HepG2 (cell line): ENCODE results near the gene JHY.

Experiments
- CTCF ChIP-seq: sonication (generic); formaldehyde crosslinking; IDR thresholded peaks from 2 replicates; pipeline ENCODE4 v1.5.0; 2020; ENCODE audit warnings: mild to moderate bottlenecking, missing genetic modification reagents, moderate library complexity
- HIVEP1 ChIP-seq: sonication (generic); formaldehyde crosslinking; IDR thresholded peaks from 2 replicates; pipeline ENCODE4 v1.4.0; 2020; ENCODE audit warnings: mild to moderate bottlenecking, missing genetic modification reagents
- POLR2A ChIP-seq, 2 experiments: IDR thresholded peaks; 2 replicates each; pipeline ENCODE4 v1.6.1; 2011; ENCODE audit warnings: low read depth in 2 of 2, low read length in 2 of 2, mild to moderate bottlenecking in 1 of 2, moderate library complexity in 1 of 2; ENCODE audit not compliant: insufficient read depth in 1 of 2
- TARDBP ChIP-seq: sonication (generic); formaldehyde crosslinking; IDR thresholded peaks from 2 replicates; pipeline ENCODE4 v1.8.0; 2022; ENCODE audit warnings: mild to moderate bottlenecking, missing genetic modification reagents
- ZBTB40 ChIP-seq, 2 experiments: fragments of 450-650 bp in 1 of 2; sonication (generic) in 1 of 2; formaldehyde crosslinking in 1 of 2; IDR thresholded peaks; 2 replicates each; pipeline versions ENCODE4 v1.6.1 to v1.8.0; 2016 to 2022; ENCODE audit warnings: antibody characterized with exemption in 1 of 2, mild to moderate bottlenecking in 1 of 2, missing genetic modification reagents in 1 of 2
- ZBTB8A ChIP-seq: sonication (generic); formaldehyde crosslinking; IDR thresholded peaks from 2 replicates; pipeline ENCODE4 v1.4.0; 2020; ENCODE audit warnings: mild to moderate bottlenecking, low read depth, missing genetic modification reagents, borderline replicate concordance
- ZNF598 ChIP-seq: sonication (generic); formaldehyde crosslinking; IDR thresholded peaks from 2 replicates; pipeline ENCODE4 v1.5.1; 2020; ENCODE audit warnings: mild to moderate bottlenecking, missing genetic modification reagents, borderline replicate concordance
- TF ChIP-seq, protein P1 (sequence below): sonication (generic); formaldehyde crosslinking; IDR thresholded peaks from 2 replicates; pipeline ENCODE4 v1.8.0; 2022; ENCODE audit warnings: mild to moderate bottlenecking, missing genetic modification reagents, borderline replicate concordance

DNA sequence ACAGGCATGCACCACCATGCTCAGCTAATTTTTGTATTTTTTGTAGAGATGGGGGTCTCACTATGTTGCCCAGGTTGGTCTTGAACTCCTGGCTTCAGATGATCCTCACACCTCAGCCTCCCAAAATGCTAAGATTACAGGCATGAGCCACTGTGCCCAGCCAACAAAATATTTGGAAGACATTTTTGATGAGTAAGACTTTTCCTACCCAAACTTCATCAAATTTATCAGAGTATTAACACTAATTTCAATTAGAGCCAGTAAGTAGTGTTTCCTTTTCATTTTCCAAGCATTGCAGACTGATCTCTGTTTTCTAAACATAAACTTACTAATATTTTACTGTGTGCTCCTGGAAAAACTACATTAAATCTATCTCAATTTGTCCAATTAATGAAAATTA, 45.6 kb upstream of the JHY start:
- TF ChIP-seq ZBTB8A, result no peak
- TF ChIP-seq ZBTB40 (IDR thresholded peaks at IDR 0.05), result no peak
- no peak for TF ChIP-seq ZBTB40 (CRISPR knock-in tag; IDR thresholded peaks at IDR 0.05)
- no peak for TF ChIP-seq POLR2A (IDR thresholded peaks at IDR 0.05; ENCODE audit: insufficient read depth in 1 of 2, low read depth in 2 of 2, low read length in 2 of 2)
- no peak for TF ChIP-seq ZNF598 (CRISPR knock-in tag)
- TF ChIP-seq HIVEP1, result no peak
- TF ChIP-seq, protein P1, sequence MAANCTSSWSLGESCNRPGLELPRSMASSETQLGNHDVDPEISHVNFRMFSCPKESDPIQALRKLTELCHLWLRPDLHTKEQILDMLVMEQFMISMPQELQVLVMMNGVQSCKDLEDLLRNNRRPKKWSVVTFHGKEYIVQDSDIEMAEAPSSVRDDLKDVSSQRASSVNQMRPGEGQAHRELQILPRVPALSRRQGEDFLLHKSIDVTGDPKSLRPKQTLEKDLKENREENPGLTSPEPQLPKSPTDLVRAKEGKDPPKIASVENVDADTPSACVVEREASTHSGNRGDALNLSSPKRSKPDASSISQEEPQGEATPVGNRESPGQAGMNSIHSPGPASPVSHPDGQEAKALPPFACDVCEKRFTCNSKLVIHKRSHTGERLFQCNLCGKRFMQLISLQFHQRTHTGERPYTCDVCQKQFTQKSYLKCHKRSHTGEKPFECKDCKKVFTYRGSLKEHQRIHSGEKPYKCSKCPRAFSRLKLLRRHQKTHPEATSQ (CRISPR knock-in tag), result no peak
- TF ChIP-seq CTCF (CRISPR knock-in tag), result no peak
- no peak for TF ChIP-seq TARDBP (CRISPR knock-in tag)
